Ishikawa (cell line): ENCODE data around the gene SPIB.

Source experiments
- CEBPB ChIP-seq: IDR thresholded peaks from 2 replicates; pipeline ENCODE4 v1.6.1; 2012
- EGR1 ChIP-seq: IDR thresholded peaks from 2 replicates; pipeline ENCODE4 v1.6.1; 2012
- EP300 ChIP-seq: IDR thresholded peaks from 2 replicates; pipeline ENCODE4 v1.6.1; 2012; ENCODE audit warnings: borderline replicate concordance
- FOXM1 ChIP-seq: IDR thresholded peaks from 2 replicates; pipeline ENCODE4 v1.6.1; 2012; ENCODE audit warnings: low read depth, borderline replicate concordance
- RAD21 ChIP-seq: IDR thresholded peaks from 2 replicates; pipeline ENCODE4 v1.6.1; 2012; ENCODE audit warnings: low read depth
- TAF1 ChIP-seq: IDR thresholded peaks from 2 replicates; pipeline ENCODE4 v1.6.1; 2012; ENCODE audit warnings: low read depth, mild to moderate bottlenecking
- YY1 ChIP-seq: IDR thresholded peaks from 2 replicates; pipeline ENCODE4 v1.6.1; 2012; ENCODE audit warnings: low read depth
- ZBTB7A ChIP-seq: IDR thresholded peaks from 2 replicates; pipeline ENCODE4 v1.6.1; 2012; ENCODE audit warnings: low read depth
- TF ChIP-seq, protein P1 (sequence below): IDR thresholded peaks from 2 replicates; pipeline ENCODE4 v1.6.1; 2012
- TF ChIP-seq, protein P2 (sequence below): IDR thresholded peaks from 2 replicates; pipeline ENCODE4 v1.6.1; 2012; ENCODE audit warnings: low read depth, mild to moderate bottlenecking
- TF ChIP-seq, protein P3 (sequence below): IDR thresholded peaks from 2 replicates; pipeline ENCODE4 v1.6.1; 2012

DNA sequence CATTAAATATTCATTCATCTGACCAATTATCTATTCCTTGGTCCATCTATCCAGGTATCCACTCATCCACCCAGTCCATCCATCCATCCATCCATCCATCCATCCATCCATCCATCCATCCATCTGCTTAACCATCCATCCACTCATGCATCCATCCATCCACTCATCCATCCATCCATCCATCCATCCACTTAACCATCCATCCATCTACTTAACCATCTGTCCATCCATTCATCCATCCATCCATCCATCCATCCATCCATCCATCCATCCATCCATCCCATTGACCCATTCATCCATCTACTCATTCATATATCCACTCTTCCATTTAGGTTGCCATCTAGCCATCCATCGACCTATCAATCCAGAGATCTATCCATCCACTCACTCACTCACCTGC lies 25.3 kb downstream of the SPIB start:
- TF ChIP-seq, protein P1, sequence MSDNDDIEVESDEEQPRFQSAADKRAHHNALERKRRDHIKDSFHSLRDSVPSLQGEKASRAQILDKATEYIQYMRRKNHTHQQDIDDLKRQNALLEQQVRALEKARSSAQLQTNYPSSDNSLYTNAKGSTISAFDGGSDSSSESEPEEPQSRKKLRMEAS, result no peak
- TF ChIP-seq ZBTB7A (no peak), FOXM1 (no peak), TAF1 (no peak), EP300 (no peak), EGR1 (no peak), RAD21 (no peak), CEBPB (no peak), YY1 (no peak)
- TF ChIP-seq, protein P2, sequence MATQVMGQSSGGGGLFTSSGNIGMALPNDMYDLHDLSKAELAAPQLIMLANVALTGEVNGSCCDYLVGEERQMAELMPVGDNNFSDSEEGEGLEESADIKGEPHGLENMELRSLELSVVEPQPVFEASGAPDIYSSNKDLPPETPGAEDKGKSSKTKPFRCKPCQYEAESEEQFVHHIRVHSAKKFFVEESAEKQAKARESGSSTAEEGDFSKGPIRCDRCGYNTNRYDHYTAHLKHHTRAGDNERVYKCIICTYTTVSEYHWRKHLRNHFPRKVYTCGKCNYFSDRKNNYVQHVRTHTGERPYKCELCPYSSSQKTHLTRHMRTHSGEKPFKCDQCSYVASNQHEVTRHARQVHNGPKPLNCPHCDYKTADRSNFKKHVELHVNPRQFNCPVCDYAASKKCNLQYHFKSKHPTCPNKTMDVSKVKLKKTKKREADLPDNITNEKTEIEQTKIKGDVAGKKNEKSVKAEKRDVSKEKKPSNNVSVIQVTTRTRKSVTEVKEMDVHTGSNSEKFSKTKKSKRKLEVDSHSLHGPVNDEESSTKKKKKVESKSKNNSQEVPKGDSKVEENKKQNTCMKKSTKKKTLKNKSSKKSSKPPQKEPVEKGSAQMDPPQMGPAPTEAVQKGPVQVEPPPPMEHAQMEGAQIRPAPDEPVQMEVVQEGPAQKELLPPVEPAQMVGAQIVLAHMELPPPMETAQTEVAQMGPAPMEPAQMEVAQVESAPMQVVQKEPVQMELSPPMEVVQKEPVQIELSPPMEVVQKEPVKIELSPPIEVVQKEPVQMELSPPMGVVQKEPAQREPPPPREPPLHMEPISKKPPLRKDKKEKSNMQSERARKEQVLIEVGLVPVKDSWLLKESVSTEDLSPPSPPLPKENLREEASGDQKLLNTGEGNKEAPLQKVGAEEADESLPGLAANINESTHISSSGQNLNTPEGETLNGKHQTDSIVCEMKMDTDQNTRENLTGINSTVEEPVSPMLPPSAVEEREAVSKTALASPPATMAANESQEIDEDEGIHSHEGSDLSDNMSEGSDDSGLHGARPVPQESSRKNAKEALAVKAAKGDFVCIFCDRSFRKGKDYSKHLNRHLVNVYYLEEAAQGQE, result no peak
- TF ChIP-seq, protein P3, sequence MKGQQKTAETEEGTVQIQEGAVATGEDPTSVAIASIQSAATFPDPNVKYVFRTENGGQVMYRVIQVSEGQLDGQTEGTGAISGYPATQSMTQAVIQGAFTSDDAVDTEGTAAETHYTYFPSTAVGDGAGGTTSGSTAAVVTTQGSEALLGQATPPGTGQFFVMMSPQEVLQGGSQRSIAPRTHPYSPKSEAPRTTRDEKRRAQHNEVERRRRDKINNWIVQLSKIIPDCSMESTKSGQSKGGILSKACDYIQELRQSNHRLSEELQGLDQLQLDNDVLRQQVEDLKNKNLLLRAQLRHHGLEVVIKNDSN, result no peak
